Ovary (tissue), 3 donors: ENCODE results near the gene MEIOC.

Experiments
- CTCF ChIP-seq, 3 donors: fragments of 450-650 bp in 2 of 3; fragments of 200-600 bp in 1 of 3; IDR thresholded peaks; one replicate each; pipeline versions ENCODE4 v1.5.1 to v1.8.0; 2016 to 2022; ENCODE audit warnings: antibody characterized with exemption in 3 of 3, mild to moderate bottlenecking in 1 of 3
- POLR2A ChIP-seq: fragments of 450-650 bp; IDR thresholded peaks from one replicate; pipeline ENCODE4 v1.6.1; 2017; ENCODE audit warnings: antibody characterized with exemption, mild to moderate bottlenecking, moderate library complexity
- donor health status: DM: no; HTN: no; CAD: no.

- TF ChIP-seq POLR2A (no peak), CTCF (IDR thresholded peaks at IDR 0.05) (no peak)
Observed at GRCh38 chr17:44630703-44631102, 25.6 kb upstream of the MEIOC start.
